Measurements from ENCODE around the gene GPATCH2L. TPM values are rescaled to one million over a fixed set of nuclear protein-coding genes. Genes with fewer than 3 reads are reported as not detected.

The GPATCH2L gene
- total and polyA plus RNA-seq, 2 of the 13 experiments (the other 11 are each of a cell fraction or from before 2014, with no cell fraction given) = 14.4 to 29.0 TPM

DNA sequence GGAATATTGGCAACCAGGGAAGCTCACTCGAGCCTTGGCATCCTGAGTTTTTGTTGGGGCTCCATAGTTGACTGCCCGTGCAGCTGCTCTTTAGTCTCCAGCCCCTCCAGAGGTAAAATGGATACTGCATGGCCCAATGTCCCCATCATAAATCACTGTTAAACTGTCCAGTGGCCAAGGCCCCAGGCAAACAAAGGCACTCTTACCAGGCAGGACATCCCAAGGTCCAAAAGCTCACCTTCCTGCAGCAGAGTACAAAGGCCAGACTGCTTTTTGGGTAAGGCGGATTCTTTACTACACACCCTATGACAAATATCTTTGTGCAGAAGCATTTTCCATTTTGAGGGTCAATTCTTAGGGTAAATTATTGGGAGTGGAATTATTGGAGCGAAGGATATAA, 81.1 kb downstream of the GPATCH2L start (continued):
- TF ChIP-seq, protein P1, sequence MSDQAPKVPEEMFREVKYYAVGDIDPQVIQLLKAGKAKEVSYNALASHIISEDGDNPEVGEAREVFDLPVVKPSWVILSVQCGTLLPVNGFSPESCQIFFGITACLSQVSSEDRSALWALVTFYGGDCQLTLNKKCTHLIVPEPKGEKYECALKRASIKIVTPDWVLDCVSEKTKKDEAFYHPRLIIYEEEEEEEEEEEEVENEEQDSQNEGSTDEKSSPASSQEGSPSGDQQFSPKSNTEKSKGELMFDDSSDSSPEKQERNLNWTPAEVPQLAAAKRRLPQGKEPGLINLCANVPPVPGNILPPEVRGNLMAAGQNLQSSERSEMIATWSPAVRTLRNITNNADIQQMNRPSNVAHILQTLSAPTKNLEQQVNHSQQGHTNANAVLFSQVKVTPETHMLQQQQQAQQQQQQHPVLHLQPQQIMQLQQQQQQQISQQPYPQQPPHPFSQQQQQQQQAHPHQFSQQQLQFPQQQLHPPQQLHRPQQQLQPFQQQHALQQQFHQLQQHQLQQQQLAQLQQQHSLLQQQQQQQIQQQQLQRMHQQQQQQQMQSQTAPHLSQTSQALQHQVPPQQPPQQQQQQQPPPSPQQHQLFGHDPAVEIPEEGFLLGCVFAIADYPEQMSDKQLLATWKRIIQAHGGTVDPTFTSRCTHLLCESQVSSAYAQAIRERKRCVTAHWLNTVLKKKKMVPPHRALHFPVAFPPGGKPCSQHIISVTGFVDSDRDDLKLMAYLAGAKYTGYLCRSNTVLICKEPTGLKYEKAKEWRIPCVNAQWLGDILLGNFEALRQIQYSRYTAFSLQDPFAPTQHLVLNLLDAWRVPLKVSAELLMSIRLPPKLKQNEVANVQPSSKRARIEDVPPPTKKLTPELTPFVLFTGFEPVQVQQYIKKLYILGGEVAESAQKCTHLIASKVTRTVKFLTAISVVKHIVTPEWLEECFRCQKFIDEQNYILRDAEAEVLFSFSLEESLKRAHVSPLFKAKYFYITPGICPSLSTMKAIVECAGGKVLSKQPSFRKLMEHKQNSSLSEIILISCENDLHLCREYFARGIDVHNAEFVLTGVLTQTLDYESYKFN (CRISPR knock-in tag; conservative IDR thresholded peaks at IDR 0.05) = 0 out of 2 replicates have a peak, but pooled peaks have one; percentile 21
- TF ChIP-seq, protein P2, sequence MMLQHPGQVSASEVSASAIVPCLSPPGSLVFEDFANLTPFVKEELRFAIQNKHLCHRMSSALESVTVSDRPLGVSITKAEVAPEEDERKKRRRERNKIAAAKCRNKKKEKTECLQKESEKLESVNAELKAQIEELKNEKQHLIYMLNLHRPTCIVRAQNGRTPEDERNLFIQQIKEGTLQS (CRISPR knock-in tag; IDR thresholded peaks at IDR 0.05) = no peak
- TF ChIP-seq SAFB2 (CRISPR knock-in tag; IDR thresholded peaks at IDR 0.05; ENCODE audit: borderline replicate concordance, low read depth) (no peak), SRSF1 (optimal IDR thresholded peaks at IDR 0.05; ENCODE audit: low read depth, low read length) (no peak), HNF4A (CRISPR knock-in tag; IDR thresholded peaks at IDR 0.05) (peak; percentile 87), TIGD3 (CRISPR knock-in tag; IDR thresholded peaks at IDR 0.05; ENCODE audit: borderline replicate concordance) (no peak), HOXA9 (CRISPR knock-in tag; IDR thresholded peaks at IDR 0.05; ENCODE audit: borderline replicate concordance) (peak; percentile 85; the same call in 1 of the 2 replicates), HMGXB3 (CRISPR knock-in tag; IDR thresholded peaks at IDR 0.05; ENCODE audit: borderline replicate concordance) (no peak), ZMYM4 (CRISPR knock-in tag; IDR thresholded peaks at IDR 0.05) (peak; percentile 58), ZBTB3 (CRISPR knock-in tag; IDR thresholded peaks at IDR 0.05; ENCODE audit: borderline replicate concordance, low read depth) (no peak), POGZ (CRISPR knock-in tag; IDR thresholded peaks at IDR 0.05) (peak; percentile 32; the same call in 1 of the 2 replicates), KDM5B (CRISPR knock-in tag; IDR thresholded peaks at IDR 0.05; ENCODE audit: borderline replicate concordance) (no peak)
- TF ChIP-seq, protein P3, sequence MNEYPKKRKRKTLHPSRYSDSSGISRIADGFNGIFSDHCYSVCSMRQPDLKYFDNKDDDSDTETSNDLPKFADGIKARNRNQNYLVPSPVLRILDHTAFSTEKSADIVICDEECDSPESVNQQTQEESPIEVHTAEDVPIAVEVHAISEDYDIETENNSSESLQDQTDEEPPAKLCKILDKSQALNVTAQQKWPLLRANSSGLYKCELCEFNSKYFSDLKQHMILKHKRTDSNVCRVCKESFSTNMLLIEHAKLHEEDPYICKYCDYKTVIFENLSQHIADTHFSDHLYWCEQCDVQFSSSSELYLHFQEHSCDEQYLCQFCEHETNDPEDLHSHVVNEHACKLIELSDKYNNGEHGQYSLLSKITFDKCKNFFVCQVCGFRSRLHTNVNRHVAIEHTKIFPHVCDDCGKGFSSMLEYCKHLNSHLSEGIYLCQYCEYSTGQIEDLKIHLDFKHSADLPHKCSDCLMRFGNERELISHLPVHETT (CRISPR knock-in tag; conservative IDR thresholded peaks at IDR 0.05) = no peak
- TF ChIP-seq, protein P4, sequence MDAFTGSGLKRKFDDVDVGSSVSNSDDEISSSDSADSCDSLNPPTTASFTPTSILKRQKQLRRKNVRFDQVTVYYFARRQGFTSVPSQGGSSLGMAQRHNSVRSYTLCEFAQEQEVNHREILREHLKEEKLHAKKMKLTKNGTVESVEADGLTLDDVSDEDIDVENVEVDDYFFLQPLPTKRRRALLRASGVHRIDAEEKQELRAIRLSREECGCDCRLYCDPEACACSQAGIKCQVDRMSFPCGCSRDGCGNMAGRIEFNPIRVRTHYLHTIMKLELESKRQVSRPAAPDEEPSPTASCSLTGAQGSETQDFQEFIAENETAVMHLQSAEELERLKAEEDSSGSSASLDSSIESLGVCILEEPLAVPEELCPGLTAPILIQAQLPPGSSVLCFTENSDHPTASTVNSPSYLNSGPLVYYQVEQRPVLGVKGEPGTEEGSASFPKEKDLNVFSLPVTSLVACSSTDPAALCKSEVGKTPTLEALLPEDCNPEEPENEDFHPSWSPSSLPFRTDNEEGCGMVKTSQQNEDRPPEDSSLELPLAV (CRISPR knock-in tag; conservative IDR thresholded peaks at IDR 0.05; ENCODE audit: low read depth) = no peak
